Smooth muscle cell of the umbilical artery (primary cell): ENCODE data around the gene INPP5J. TPM values are rescaled to one million over a fixed set of nuclear protein-coding genes. Genes with fewer than 3 reads are reported as not detected.

Experiments used
- total RNA-seq: library from RNA; depleted of rRNA; stranded (reverse); fragments of >200 nt; gene quantifications from 2 replicates; pipeline ENCODE4 v1.2.3, GENCODE V29; 2014

INPP5J gene, protein sequence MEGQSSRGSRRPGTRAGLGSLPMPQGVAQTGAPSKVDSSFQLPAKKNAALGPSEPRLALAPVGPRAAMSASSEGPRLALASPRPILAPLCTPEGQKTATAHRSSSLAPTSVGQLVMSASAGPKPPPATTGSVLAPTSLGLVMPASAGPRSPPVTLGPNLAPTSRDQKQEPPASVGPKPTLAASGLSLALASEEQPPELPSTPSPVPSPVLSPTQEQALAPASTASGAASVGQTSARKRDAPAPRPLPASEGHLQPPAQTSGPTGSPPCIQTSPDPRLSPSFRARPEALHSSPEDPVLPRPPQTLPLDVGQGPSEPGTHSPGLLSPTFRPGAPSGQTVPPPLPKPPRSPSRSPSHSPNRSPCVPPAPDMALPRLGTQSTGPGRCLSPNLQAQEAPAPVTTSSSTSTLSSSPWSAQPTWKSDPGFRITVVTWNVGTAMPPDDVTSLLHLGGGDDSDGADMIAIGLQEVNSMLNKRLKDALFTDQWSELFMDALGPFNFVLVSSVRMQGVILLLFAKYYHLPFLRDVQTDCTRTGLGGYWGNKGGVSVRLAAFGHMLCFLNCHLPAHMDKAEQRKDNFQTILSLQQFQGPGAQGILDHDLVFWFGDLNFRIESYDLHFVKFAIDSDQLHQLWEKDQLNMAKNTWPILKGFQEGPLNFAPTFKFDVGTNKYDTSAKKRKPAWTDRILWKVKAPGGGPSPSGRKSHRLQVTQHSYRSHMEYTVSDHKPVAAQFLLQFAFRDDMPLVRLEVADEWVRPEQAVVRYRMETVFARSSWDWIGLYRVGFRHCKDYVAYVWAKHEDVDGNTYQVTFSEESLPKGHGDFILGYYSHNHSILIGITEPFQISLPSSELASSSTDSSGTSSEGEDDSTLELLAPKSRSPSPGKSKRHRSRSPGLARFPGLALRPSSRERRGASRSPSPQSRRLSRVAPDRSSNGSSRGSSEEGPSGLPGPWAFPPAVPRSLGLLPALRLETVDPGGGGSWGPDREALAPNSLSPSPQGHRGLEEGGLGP
- 0.30 and 0.74 TPM in 2 replicates for total RNA-seq

DNA sequence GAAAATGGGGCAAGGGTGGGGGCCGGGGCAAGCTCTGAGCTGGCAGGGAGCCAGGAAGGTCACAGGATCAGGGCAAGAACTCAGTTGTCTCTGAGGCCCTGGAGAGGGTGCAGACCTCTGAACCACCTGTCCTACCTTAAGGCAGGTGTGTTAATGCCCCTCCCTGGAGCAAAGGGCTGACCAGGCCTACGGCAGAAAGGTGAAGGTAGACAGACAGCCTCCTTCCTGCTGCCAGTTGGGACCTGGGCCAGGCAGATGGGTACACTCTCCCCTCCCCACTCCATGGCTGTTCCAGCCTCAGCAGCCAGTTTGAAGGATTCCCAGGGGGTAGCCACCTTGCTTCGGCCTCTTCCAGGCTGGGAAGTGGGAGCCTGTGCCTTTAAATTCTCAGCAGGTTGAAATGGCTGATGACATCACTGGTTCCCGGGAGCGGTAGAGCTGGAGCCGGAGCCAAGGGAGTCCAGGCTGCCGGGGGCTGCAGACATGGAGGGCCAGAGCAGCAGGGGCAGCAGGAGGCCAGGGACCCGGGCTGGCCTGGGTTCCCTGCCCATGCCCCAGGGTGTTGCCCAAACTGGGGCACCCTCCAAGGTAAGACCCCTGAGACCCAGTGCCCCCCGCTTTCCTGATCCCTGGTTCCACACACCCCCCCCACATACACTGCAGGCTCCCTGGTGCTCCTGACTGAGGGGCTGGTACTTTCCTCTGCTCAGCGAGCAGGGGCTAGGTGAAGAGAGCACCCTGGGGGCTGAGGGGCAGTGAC lies at the start of gene INPP5J:
TSS of gene INPP5J (plus strand) at position 435 of the 760 bp plus-strand sequence. CDS start at position 484, 49 bp downstream.

DNA sequence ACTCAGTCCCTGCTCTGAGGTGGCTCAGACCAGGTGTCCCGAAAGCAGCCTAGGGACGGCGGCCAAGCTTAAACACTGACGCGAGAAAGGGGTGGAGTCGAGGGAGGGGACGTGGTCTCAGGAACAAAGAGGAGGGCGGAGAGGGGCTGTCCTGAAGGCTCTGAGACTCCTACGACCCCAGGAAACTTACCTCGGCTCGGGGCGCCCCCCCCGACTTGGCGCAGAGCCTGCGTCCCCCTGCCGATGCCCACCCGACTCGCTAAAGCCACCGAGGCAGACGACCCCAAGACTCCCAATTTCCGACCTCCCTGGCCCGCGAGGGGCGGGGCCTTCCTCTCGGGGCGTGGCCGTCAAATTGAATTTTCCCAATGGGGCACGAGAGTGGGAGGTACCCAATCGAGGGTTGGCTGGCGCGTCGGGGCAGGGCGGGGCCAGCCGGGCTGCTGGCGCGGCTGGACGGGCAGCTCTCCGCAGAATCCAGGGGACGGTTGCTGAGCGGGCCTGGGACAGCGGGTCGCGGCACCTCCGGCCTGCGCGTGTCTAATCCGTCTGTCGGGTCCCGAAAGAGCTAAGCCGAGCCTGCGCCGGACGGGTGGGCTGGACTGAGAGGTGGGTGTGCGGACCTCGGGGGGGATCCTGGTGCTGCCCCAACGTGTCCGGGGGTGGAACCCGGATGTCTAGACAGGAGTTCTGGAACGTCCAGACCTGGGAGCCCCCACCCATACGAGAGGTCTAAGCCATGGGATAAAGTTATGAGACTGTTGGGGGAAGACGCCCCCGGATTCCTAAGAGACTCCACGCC lies 41.7 kb upstream of the INPP5J start, which contains the start of gene SMTN:
TSS of gene SMTN (plus strand) at position 471 of the 802 bp plus-strand sequence. CDS start 1,941 bp downstream, outside the sequence.

DNA sequence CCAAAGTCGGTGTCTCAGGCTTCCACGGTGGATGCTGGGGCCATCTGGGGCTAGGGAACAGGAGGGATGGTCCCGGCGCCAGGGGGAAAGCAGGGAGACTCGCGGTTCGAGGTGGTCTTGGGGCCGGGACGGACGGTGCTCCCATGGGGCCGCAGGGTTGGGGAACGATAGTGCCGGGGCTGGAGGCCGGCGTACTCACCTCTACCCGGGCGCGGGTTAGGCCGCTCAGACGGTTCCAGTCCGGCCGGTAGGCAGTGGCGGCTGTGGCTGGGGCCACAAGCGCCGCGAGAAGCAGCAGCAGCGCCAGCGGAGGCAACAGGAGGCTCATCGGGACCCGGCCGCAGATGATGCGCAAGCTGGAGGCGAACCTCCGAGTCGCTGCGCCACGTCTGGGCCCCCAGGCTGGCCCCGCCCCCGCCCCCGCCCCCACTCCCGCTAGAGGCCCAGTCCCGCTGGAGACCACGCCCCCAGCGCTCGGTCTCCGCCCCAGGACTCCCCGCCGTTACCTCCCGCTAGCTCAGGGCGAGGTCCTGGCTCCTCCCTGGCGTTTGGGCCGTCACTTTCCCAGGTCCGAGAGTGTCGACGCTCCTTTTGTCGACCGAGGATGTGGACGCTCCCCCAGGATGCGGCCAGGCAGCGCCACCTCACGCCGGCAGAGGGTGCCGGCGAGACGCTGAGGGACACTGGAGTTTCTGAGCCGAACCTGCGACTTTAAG lies 15.4 kb upstream of the INPP5J start, which contains the start of gene SELENOM:
TSS of gene SELENOM (minus strand) at position 391 of the 716 bp plus-strand sequence. CDS start at position 328, 63 bp downstream.

DNA sequence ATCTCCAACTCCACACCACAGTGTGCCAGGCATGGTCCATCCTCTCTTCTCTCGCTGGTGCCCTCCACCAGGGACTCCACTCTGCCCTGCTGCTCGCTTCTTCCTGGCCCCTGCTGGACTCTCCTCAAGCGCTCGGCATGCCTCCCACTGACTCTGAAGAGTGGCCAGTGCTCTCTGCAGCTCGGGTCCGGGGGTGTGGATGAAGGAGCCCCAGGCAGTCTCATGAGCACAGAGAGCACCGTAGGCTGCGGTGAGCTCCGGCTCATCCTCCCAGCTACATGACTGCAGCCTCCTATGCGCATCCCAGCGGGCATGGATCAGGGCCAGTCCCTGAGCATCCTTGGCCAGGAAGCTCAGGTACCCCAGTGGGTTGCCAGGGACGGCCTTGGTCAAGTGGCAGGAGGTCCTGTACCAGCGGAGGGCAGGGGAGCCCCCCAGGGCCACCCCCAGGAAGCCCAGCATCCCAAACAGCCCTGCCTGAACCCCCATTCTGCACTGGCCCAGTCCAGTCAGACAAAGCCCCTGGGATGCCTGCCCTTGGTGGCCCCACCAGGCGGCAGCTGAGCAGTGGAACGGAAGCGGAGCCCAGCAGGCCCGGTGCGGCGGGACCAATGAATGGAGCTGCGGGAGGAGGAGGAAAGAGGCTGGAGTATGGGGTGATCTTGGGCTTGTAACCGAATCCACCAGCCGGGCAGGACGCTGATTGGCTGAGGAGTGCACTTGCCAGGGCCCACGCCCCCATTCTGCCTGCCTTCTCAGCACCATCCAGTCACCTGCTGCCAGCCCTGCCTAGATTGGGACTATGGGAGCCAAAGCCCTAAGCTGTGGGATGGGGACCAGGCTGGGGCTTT lies 17.3 kb downstream of the INPP5J start, which contains the start of gene PLA2G3:
TSS of gene PLA2G3 (minus strand) at position 643 of the 851 bp plus-strand sequence. CDS start at position 489, 154 bp downstream.

Other genes starting within 250 kb of the INPP5J start
- gene MORC2, start 154.2 kb upstream of the INPP5J start, total RNA-seq: 16.6 and 31.8 TPM in 2 replicates
- 43.1 and 60.6 TPM in 2 replicates for gene TUG1, start 153.7 kb upstream of the INPP5J start, total RNA-seq
- 99.5 and 222 TPM in 2 replicates for gene SMTN, start 41.6 kb upstream of the INPP5J start, total RNA-seq
- 118 and 197 TPM in 2 replicates for gene SELENOM, start 15.4 kb upstream of the INPP5J start, total RNA-seq
- under 0.01 and 0.23 TPM in 2 replicates for gene PLA2G3, start 17.5 kb downstream of the INPP5J start, total RNA-seq
- gene RNF185, start 37.2 kb downstream of the INPP5J start, total RNA-seq: 32.3 and 33.3 TPM in 2 replicates
- gene LIMK2, start 89.3 kb downstream of the INPP5J start, total RNA-seq: 89.6 and 174 TPM in 2 replicates
- gene PIK3IP1, start 169.5 kb downstream of the INPP5J start, total RNA-seq: 16.8 and 23.2 TPM in 2 replicates
- 10.1 and 13.7 TPM in 2 replicates for gene PATZ1, start 223.4 kb downstream of the INPP5J start, total RNA-seq